Stimulated activated naive CD8-positive, alpha-beta T cell treated with anti-CD3 and anti-CD28 coated beads, Interleukin-15, amount 100 ng/mL, for 72 hours (primary cell): ENCODE measurements around the gene SNRNP40.
"Not testable (repeated sequence)": the region's sequence is repeated elsewhere in the genome, so short reads cannot be mapped to it uniquely, and the experiment has no call there.

ENCODE experiments used
- ATAC-seq: fragments of 150-1000 bp; cut with Tn5 transposase; 2 replicates; pipeline ENCODE4 v1.10.0; 2021; ENCODE audit warnings: mild to moderate bottlenecking, moderate library complexity
- DNase-seq, 2 donors: peaks; one replicate each; pipeline ENCODE4 v3.0.0; 2021 to 2022
- H3K27ac Mint-ChIP-seq, 2 donors: one replicate each; pipeline ENCODE4 v1.8.0; 2022; ENCODE audit warnings: mild to moderate bottlenecking in 2 of 2, mixed read lengths in 2 of 2, moderate library complexity in 2 of 2
- H3K27me3 Mint-ChIP-seq: one replicate; pipeline ENCODE4 v1.8.0; 2022; ENCODE audit warnings: mixed read lengths
- H3K4me1 Mint-ChIP-seq: one replicate; pipeline ENCODE4 v1.8.0; 2022; ENCODE audit warnings: mild to moderate bottlenecking, mixed read lengths
- H3K4me3 Mint-ChIP-seq, 2 donors: one replicate each; pipeline ENCODE4 v1.8.0; 2022; ENCODE audit warnings: mild to moderate bottlenecking in 2 of 2, mixed read lengths in 2 of 2, moderate library complexity in 1 of 2
- H3K9me3 Mint-ChIP-seq, 2 donors: one replicate each; pipeline ENCODE4 v1.8.0; 2022; ENCODE audit warnings: mixed read lengths in 2 of 2

Gene SNRNP40

DNA sequence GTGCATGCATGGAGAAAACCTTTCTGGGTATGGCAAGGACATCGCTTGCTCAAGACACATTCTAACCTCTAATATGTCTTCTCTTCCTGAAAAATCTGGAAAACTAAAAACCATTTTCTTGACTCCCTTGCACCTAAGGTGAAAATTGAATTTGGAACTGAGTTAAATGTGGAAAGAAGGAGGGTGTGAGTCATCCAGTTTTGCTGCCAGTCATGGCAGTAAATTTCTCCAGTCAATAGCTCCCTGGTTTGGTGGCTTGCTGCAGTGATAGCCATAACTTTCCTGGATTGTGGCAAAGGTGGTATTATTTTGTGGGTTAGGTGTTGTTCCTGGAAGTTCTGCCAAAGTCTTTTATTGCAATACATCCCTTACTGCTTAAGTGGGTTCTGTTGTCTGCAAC is 2.8 kb upstream of the SNRNP40 start:
- no peaks in the 10 kb centered on the region for H3K27me3 Mint-ChIP-seq
- H3K9me3 Mint-ChIP-seq, result no peaks in the 10 kb centered on the region
- ATAC-seq, result no peak
- peak overlapping the region in 1 of 2 donors; percentile 1 for H3K4me3 Mint-ChIP-seq
- peaks cover 12% of the 10 kb centered on the region for H3K4me1 Mint-ChIP-seq
- no peak for DNase-seq
- no peak overlapping the region for H3K27ac Mint-ChIP-seq

DNA sequence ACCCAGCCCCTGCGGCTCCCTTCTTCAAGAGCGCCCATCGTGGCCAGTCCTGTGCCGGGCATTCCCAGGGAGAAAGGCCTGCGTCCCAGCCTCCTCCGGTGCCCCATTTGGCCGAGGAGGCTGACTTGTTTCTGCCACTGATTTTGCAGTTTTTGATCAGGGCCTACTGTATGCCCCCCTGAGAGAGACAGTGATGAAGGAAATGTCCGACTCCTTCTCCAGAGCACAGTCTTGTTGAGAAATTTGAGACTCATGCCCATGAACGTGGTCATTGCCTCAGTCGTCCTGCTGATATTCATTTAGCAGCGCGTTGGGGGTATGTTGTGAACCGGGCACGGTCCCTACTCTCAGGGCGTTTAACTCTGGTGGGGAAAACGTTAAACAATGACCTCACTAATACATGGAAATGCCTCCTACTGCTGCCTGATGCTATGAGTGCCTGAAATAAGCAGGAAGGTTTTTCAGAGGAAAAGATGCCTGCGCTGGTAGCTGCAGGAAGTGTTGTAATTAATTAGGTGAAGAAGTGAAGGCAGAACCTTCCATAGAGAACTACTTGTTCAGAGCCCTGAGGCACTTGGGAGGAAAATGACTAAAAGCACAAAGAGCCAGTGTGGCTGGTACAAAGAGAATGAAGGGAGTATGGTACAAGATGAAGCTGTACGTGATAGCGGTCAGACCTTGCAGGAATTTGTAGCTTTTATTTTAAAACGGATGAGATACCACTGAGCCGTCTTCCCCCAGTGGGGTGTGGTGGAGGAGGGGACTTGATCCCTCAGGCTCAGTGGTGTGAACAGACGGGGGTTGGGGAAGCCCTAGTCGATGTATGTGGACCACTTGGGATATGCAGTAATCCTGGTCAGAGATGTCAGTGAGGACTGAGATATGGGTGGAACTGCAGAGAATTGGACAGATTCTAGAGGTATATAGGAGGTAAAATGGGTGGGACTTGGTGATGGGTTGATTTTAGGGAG is 974 bp upstream of the SNRNP40 start:
- Mint-ChIP-seq H3K27me3 (no peaks in the 10 kb centered on the region), H3K27ac (no peak overlapping the region), H3K9me3 (no peaks in the 10 kb centered on the region), H3K4me1 (peaks cover 12% of the 10 kb centered on the region), H3K4me3 (no peak overlapping the region)
- DNase-seq (no peak), ATAC-seq (peak; percentile 1)

DNA sequence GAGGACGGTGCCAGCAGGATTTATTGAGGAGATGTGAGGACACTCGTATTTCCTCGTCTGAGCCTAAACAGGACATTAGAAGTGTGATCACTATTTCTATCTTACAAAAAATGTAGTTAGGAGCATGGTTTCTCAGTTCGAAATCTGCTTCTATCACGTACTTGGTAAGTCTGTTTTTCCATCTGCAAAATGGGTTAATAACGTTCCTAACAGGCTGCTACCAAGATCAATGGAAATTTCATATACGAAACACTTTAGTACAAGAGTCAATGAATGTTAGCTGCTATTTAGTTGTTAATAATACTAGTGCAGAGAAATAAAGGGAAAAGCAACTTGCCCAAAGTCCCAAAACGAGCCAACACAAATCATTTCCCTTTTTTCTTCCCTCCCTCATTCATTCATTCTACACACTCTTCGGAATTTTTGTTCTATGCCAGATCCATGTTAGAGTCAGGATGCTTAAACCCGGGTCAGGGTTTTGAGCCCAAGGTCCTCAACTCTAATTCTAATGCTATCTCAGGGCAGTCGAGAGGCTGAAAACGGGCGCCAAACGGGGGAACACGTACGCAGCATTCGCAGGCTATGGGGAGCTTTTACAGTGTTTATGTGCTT is 608 bp downstream of the SNRNP40 start:
- DNase-seq, result no peak

DNA sequence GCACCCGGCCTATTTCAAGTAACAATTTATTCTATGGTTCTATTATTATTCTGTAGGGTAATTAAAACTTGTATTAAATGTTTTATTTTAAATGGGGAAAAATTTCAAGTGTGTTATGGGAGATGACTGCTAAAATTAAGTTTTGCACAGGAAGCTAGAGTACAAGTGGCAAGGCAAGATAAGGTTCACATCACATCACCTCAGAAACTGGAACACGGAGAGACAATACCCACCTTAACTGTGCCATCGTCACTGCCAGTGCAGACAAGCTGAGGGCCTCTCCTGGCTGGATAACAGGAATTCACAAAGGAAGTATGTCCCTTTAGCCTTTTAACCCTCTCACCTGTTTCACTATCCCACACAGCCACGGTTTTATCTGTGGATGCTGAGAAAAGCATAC is 7.6 kb downstream of the SNRNP40 start:
- H3K4me3 Mint-ChIP-seq, result no peak overlapping the region
- H3K27ac Mint-ChIP-seq, result peak overlapping the region in 1 of 2 donors; percentile 65
- ATAC-seq (no peak), DNase-seq (no peak)
- H3K9me3 Mint-ChIP-seq, result no peaks in the 10 kb centered on the region
- H3K4me1 Mint-ChIP-seq, result no peaks in the 10 kb centered on the region
- no peaks in the 10 kb centered on the region for H3K27me3 Mint-ChIP-seq

More for the DNA sequence above, 608 bp downstream of the SNRNP40 start:
- Mint-ChIP-seq H3K4me3 (no peak overlapping the region), H3K4me1 (peaks cover 12% of the 10 kb centered on the region), H3K9me3 (no peaks in the 10 kb centered on the region), H3K27me3 (no peaks in the 10 kb centered on the region), H3K27ac (no peak overlapping the region)
- no peak for ATAC-seq

DNA sequence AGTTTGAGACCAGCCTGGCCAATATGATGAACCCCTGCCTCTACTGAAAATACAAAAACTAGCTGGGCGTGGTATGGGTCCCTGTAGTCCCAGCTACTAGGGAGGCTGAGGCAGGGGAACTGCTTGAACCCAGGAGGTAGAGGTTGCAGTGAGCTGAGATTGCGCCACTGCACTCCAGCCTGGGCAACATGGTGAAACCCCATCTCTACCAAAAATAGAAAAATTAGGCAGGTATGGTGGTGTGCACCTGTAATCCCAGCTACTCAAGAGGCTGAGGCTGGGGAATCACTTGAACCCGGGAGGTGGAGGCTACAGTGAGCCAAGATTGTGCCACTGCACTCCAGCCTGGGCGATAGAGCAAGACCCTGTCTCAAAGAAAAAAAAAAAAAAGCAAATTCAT is 8.8 kb downstream of the SNRNP40 start:
- H3K4me1 Mint-ChIP-seq, DNase-seq, ATAC-seq, H3K27ac Mint-ChIP-seq, H3K4me3 Mint-ChIP-seq, H3K27me3 Mint-ChIP-seq, H3K9me3 Mint-ChIP-seq: not testable (repeated sequence)

DNA sequence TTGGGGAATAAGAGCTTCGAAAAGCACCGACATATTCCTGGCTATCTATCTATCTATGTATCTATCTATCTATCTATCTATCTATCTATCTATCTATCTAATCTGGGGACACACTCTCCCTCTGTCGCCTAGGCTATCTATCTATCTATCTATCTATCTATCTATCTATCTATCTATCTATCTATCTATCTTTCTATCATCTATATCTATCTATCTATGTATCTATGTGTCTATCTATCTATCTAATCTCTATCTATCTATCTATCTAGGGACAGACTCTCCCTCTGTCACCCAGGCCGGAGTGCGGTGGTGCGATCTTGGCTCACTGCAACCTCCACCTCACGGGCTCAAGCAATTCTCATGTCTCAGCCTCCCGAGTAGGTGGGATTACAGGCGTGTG is 14.2 kb downstream of the SNRNP40 start:
- not testable (repeated sequence) for H3K9me3 Mint-ChIP-seq, H3K4me1 Mint-ChIP-seq, H3K27ac Mint-ChIP-seq, DNase-seq, H3K4me3 Mint-ChIP-seq, ATAC-seq, H3K27me3 Mint-ChIP-seq

DNA sequence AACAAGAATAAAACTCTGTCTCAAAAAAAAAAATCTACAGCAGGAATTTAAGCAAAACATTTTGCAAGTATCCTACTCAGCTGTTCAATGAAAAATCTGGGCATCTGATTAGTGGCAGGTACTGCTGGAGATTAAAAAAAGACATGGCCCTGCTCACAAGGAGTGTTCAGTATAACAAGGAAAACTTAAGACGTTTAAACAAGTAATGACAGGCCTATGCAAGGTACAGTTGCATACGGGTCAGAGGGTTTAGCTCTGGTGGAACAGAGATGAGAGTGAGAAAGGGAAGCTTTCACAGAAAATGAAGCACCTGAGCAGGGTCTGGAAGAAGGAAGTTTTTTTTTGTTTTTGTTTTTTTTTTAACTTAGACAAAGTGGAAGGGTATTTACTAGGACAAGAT is 23.0 kb downstream of the SNRNP40 start:
- DNase-seq (no peak), ATAC-seq (no peak)
- H3K27me3 Mint-ChIP-seq, result no peaks in the 10 kb centered on the region
- no peak overlapping the region for H3K4me3 Mint-ChIP-seq
- peak overlapping the region in 1 of 2 donors; percentile 5 for H3K27ac Mint-ChIP-seq
- peaks cover 14% of the 10 kb centered on the region for H3K4me1 Mint-ChIP-seq
- H3K9me3 Mint-ChIP-seq, result no peaks in the 10 kb centered on the region

DNA sequence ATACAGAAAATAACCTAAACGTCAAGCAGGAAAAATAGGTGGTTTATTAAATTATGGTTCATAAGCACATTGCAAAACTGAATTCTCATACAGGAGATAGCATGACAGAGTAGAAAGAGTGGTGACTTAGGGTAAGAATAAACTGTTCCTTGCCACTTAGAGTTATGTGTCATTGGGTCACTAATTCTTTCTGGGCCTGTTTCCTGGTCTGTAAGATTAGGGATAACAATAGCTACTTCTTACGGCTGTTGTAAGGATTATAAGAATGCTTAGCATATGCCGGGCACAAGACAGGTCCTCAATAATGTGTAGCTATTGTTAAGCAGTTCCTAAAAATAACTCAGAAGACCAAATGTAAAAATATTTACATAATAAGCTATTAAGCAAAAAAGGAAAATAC is 24.2 kb downstream of the SNRNP40 start:
- H3K27ac Mint-ChIP-seq, result no peak overlapping the region
- no peaks in the 10 kb centered on the region for H3K27me3 Mint-ChIP-seq
- no peak for ATAC-seq
- no peak overlapping the region for H3K4me3 Mint-ChIP-seq
- peaks cover 14% of the 10 kb centered on the region for H3K4me1 Mint-ChIP-seq
- no peaks in the 10 kb centered on the region for H3K9me3 Mint-ChIP-seq
- no peak for DNase-seq

DNA sequence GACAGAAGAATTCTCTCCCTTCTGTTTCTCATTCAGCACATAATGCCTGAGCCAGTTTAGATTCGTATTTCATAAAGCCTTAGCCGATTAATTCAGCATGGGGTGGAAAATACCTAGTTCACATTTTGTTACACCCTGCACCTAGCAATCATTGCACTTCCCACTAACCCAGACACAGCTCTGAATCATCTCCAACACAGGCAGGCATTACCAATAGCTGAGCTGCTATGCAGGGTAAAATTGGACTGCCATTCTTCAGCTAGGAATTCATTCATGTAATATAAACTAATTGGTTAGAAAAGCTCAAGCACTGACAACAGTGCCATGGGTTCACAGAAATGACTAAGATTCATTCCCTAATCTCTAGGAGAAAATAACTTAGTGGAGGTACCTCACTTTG is 30.0 kb downstream of the SNRNP40 start:
- H3K27me3 Mint-ChIP-seq, result no peaks in the 10 kb centered on the region
- H3K4me3 Mint-ChIP-seq, result no peak overlapping the region
- peak overlapping the region in 1 of 2 donors; percentile 6 for H3K27ac Mint-ChIP-seq
- no peaks in the 10 kb centered on the region for H3K4me1 Mint-ChIP-seq
- no peak for ATAC-seq
- DNase-seq, result no peak
- no peaks in the 10 kb centered on the region for H3K9me3 Mint-ChIP-seq

DNA sequence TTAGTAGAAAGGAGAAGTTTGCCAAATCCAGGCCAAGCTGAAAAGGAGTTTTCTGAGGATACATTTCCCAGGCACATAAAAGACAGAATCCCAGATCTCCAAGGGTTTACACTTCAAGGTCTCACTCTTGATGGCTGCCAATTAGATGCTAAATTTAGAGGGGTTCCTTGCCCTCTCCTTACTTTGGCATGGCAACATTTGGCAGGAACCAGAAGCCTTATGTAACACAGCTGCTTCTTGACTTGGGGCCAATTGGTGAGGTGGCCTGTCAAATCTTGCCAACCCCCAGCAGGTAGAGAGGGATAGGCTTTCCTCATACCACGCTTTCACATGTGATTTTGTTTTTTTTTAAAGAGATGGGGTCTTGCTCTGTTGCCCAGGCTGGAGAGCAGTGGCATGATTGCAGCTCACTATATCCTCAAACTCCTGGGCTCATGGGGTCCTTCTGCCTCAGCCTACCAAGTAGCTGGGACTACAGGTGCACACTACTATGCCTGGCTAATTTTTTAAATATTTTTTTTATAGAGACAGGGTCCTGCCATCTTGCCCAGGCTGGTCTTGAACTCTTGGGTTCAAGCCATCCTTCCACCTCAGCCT is 31.7 kb downstream of the SNRNP40 start:
- Mint-ChIP-seq H3K4me3 (no peak overlapping the region), H3K27ac (peak overlapping the region; percentile 13 to 34), H3K4me1 (no peaks in the 10 kb centered on the region), H3K9me3 (no peaks in the 10 kb centered on the region), H3K27me3 (no peaks in the 10 kb centered on the region)
- no peak for DNase-seq
- ATAC-seq, result no peak

DNA sequence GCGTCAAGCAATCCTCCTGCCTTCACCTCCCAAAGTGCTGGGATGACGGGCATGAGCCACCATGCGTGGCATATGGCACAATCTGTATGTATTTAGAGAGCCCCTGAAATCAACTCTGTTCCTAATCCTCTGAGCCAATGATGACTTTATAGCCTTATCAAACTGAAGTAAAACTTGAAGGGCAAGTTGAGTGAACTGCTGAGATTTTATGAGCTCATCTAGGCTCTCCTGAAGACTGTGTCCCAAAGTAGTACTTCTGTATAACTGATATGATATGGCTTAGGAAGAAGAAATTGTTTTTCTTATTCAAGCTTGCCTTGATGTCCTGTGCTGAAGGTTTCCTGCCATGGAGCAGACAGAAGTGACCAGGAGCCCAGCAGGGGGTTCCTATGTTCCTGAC is 33.2 kb downstream of the SNRNP40 start:
- no peak overlapping the region for H3K4me3 Mint-ChIP-seq
- no peaks in the 10 kb centered on the region for H3K9me3 Mint-ChIP-seq
- no peak for DNase-seq
- H3K27me3 Mint-ChIP-seq, result no peaks in the 10 kb centered on the region
- H3K27ac Mint-ChIP-seq, result no peak overlapping the region
- no peak for ATAC-seq
- no peaks in the 10 kb centered on the region for H3K4me1 Mint-ChIP-seq

DNA sequence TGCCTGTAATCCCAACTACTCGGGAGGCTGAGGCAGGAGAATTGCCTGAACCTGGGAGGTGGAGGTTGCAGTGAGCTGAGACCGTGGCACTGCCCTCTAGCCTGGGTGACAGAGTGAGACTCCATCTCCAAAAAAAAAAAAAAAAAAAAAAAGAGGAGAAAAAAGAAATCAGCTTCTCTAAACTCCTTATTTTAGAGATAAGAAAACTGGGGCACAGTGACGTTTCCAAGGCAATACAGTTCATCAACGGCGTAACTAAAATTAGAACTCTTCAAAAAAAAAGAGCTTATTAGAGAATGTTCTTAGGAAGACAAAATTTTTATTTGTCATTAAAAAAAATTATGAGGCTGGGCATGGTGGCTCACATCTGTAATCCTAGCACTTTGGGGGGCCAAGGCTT is 34.2 kb downstream of the SNRNP40 start:
- not testable (repeated sequence) for H3K27me3 Mint-ChIP-seq, DNase-seq, ATAC-seq, H3K4me3 Mint-ChIP-seq, H3K4me1 Mint-ChIP-seq, H3K9me3 Mint-ChIP-seq
- peak overlapping the region in 1 of 2 donors; percentile 44 for H3K27ac Mint-ChIP-seq

DNA sequence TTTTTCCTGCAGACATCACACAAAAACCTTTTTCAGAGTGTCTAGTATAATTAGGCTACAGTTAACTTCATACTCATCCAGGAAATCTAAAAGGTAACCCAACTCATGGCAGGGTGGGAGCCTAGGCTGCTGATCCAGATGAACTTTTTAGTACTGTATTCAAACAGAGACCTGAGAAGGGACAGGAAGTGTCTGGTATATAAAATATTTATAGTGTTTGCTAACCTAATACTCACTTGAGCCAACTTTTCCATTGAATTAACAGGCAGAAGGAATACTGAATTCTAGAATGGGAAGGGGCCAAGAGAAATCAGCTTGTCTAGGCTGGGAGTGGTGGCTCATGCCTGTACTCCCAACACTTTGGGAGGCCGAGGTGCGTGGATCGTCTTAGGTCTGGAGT is 34.7 kb downstream of the SNRNP40 start:
- Mint-ChIP-seq H3K27me3 (no peaks in the 10 kb centered on the region), H3K27ac (peak overlapping the region in 1 of 2 donors; percentile 19), H3K9me3 (no peaks in the 10 kb centered on the region), H3K4me3 (no peak overlapping the region), H3K4me1 (no peaks in the 10 kb centered on the region)
- DNase-seq, result no peak
- ATAC-seq, result no peak

DNA sequence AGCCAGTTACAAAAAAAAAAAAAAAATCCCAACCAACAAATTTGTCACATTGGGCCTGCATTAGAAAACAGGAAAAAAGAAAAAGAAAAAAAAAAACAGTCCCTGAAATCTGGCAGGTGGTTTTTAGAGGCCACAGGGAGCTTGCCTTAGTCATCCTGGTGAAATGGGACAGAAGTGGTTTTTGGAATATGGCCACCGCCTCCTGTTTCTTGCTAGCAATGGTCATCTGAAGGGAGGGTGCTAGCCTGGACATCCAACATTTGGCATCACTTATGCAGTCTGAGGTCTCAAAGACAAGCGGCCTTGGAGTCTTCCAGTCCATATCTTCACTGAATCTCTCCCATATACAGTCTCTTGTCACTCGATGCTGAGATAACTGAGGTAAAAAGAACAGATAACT is 36.8 kb downstream of the SNRNP40 start:
- DNase-seq (no peak), ATAC-seq (no peak)
- Mint-ChIP-seq H3K9me3 (no peaks in the 10 kb centered on the region), H3K27me3 (no peaks in the 10 kb centered on the region), H3K4me1 (no peaks in the 10 kb centered on the region), H3K27ac (peak overlapping the region in 1 of 2 donors; percentile 42), H3K4me3 (no peak overlapping the region)

DNA sequence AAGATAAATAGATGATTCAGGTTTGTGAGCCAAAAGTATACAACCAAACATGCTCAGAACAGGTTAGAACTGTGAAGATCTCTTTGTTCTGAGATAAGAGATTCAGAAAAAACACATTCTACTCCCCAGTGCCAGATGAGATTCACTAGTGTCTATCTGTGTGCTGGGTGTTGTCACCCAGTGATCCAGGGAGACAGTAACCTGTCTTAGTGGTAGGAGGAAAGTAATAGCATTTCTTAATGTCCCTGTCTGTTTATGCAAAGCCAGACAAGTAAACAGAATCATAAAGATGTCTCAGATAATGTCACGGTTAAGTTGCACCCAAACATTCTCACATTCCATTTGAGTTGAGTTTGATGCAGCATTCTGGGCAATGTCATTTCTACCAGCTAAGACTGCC is 38.0 kb downstream of the SNRNP40 start:
- H3K27ac Mint-ChIP-seq, result no peak overlapping the region
- H3K4me3 Mint-ChIP-seq, result no peak overlapping the region
- H3K9me3 Mint-ChIP-seq, result no peaks in the 10 kb centered on the region
- no peaks in the 10 kb centered on the region for H3K27me3 Mint-ChIP-seq
- no peaks in the 10 kb centered on the region for H3K4me1 Mint-ChIP-seq
- DNase-seq (no peak), ATAC-seq (no peak)

DNA sequence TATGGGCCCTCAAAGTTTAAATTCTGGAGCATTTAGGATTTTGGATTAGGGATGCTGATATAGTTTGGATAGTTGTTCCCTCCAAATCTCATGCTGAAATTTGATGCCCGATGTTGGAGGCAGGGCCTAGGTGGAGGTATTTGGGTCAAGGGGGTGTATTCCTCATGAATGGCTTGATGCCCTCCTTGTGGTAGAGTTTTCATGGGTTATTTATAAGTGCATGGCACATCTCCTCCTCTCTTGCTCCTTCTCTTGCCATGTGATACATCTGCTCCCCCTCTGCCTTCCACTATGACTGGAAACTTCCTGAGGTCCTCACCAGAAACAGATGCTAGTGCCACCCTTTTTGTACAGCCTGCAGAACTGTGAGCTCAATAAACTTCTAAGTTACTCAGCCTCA is 39.4 kb downstream of the SNRNP40 start:
- Mint-ChIP-seq H3K27ac (no peak overlapping the region), H3K4me3 (no peak overlapping the region)

More for the DNA sequence above, 39.4 kb downstream of the SNRNP40 start:
- Mint-ChIP-seq H3K4me1 (no peaks in the 10 kb centered on the region), H3K27me3 (no peaks in the 10 kb centered on the region), H3K9me3 (no peaks in the 10 kb centered on the region)
- DNase-seq (no peak), ATAC-seq (no peak)
